ENCODE results near the gene MAX.

- TF ChIP-seq CTCF (IDR thresholded peaks at IDR 0.05) (no peak), POLR2A (IDR thresholded peaks at IDR 0.05) (no peak)
Observed at GRCh38 chr14:65034021-65034420, 68.3 kb downstream of the MAX start.

All from stomach (tissue), 4 donors.